GM12872 (cell line): ENCODE measurements around the gene CBLB.

ENCODE experiments used
- TF ChIP-seq, protein P1 (sequence below): IDR thresholded peaks from 3 replicates; pipeline ENCODE4 v1.5.1; 2011; ENCODE audit warnings: low read depth, mild to moderate bottlenecking, low read length, moderate library complexity; ENCODE audit not compliant: insufficient read depth

Gene CBLB

DNA sequence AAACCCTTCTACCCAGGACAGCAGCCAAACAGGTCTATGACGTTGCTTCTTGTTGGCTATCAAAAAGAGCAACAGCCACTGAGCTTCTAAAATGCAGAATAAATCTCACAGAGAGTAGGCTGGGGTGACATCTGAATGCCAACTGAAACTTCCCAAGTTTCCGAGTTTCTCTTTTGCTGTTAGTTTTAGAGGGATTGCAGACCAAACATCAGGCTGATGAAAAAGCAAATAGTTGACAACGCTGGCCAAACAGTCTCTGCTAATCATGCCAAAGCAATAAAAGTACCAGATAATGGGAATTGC lies 670 bp upstream of the CBLB start:
- TF ChIP-seq, protein P1, sequence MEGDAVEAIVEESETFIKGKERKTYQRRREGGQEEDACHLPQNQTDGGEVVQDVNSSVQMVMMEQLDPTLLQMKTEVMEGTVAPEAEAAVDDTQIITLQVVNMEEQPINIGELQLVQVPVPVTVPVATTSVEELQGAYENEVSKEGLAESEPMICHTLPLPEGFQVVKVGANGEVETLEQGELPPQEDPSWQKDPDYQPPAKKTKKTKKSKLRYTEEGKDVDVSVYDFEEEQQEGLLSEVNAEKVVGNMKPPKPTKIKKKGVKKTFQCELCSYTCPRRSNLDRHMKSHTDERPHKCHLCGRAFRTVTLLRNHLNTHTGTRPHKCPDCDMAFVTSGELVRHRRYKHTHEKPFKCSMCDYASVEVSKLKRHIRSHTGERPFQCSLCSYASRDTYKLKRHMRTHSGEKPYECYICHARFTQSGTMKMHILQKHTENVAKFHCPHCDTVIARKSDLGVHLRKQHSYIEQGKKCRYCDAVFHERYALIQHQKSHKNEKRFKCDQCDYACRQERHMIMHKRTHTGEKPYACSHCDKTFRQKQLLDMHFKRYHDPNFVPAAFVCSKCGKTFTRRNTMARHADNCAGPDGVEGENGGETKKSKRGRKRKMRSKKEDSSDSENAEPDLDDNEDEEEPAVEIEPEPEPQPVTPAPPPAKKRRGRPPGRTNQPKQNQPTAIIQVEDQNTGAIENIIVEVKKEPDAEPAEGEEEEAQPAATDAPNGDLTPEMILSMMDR = no peak

DNA sequence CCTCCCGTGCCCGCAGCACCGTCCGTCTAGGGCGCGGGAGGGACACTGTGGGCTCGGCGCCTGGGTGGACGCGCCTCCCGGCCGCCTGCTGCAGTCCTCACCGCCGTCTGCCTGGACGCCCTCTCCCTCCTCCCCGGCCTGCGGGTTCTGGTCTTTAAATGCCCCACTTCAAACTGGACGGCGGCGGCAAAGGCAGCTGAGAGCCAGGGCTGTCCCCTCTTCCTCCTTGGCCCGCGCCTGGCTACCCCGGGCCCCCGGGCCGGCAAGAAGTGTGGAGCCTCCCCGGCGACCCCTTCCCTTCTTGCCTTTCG lies 426 bp downstream of the CBLB start:
- TF ChIP-seq, protein P1 = no peak

DNA sequence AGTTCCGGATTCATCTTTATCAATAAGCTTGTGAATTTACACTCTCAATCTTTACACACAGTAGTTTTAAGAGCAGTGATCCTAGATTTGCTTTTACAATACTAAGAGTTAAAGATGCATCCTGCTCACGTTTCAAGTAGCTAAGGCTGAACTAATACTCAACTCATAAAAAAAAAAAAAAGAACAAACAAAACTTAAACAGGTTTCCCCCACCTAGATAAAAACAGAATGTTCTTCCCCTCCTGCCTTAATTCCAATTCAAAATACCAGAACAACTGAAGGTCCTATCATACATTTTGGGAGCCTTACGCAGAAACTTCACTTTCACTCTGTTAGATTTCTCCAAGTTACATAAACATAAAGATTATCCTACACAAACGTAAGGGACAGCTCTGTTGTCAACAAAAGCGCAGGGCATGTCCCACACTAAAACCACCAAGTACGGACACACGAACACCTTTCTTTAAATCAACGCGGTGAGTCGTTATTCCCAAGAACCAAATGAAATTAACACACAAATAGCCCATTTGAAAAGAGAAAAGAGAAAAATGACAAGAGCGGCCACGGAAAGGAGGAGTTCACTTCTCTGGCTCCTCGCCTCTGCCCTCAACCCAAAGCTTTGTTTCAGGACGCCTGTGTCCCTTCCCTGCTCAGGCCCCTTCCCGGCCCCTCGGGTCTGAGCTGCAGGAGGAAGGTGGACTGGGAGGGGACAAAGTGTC lies 941 bp downstream of the CBLB start:
- TF ChIP-seq, protein P1 = no peak

DNA sequence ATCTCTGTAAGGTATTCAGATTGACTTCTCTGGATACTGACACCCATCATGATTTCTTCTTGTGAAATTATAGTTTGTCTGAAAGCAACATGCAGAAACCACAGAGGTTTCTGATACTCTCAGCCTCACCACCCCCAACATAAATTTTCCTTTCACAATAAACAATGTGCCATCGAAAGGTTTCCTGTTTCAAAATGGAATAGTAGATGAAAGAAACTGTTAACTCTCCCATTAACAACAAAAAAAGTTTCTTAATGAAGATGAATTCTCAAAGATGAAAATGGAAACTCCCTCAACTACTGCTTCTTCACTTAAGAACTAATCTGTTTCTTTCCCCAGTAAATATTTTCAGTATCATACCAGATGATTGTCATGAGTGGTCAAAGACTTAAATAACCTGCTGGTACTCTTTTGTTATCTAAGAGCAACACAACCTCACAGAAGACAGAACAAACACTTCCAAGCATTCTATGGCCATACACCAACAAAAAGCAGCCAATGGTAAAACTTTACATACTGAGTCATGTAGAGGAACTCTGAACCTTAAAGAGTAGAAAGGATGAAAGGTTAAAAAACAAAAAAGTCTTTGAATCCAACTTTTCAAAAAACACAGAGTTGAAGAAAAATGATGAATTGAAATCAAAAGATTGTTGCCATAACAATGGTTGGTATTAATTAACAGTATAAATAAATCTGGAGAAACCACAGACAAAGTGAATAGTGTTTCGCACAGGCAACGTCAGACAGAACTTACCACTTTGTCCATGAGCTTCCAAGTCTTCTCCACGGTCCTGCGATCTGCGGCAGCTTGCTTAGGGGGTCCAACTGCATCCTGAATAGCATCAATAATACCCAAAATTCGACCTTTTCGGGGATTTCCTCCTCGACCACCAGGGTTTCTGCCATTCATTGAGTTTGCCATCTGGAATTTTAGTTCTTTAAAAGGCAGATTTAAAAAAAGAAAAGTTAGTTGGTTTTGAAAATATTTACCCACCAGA lies 1.9 kb downstream of the CBLB start:
- TF ChIP-seq, protein P1 = no peak

DNA sequence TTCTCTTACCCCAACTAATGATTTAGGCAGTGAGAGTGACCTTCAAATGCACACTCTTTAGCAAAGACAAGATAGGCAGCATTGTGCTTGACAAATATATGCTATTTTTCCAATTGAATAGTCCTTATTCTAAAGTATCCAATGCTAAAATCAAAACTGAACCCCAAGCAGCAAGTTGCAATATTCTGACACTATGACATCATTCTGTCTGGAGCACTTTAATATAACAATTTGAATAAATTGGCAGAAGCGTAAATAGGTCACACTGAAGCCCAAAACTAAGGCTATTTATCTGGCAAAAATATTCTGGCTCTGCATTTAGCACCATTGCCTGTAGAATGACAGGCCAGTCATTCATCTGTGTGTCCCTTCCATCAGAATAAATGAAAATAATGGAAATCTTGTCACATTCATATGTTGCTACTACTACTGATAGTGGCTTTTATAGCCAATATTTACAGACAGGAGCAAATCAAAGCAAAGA lies 2.9 kb downstream of the CBLB start:
- TF ChIP-seq, protein P1 = no peak

DNA sequence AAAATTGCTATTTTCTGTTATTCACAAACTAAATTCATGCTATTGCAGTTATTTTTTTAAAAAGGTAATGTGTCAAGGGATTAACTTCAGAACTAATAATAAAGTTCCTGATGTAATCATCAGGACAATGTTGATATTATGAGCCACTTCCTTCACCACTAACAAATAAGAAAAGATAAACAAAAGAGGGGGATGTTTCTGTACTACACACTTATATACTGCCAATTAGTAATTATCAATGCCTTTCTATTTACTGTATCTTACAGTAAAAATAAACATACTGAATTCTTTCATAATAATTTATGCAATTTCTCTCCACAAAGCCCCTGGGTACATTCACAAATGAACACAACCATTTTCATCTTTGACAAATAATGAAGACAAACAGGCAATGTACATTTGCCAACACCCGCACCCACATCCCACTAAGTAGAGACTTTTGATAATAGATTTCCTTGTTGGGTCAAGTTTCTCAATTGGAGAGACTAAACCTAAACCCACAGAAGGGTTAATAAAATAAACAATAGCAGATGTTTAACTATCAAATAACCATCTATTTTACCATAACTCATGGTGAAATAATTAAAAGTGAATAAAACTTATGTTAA lies 3.7 kb downstream of the CBLB start:
- TF ChIP-seq, protein P1 = no peak

DNA sequence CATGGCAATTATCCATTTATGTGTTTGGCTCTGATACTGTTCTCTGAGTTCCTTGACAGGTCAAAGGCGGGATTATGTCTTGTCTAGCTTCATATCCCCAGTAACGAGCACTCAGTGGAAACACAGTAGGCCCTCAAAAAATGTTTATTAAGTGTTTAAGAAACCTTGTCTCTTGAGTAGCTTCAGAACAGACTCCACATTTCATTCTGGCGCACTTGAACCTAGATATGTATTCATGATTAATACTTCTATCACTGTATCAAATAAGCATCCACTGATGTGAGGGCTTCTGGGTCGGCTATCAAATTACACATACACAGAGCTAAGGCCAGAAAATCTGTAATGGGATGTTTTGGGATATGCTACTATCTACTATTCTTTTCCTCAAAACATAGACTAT lies 4.6 kb downstream of the CBLB start:
- TF ChIP-seq, protein P1 = no peak
